ENCODE results near the gene BOD1L1. TPM values are rescaled to one million over a fixed set of nuclear protein-coding genes. Genes with fewer than 3 reads are reported as not detected.
A peak's percentile ranks its signal among the peaks of the same experiment; 100 is the strongest.

The BOD1L1 gene
- total and polyA plus RNA-seq, 5 experiments from 2014 or later, result 2.1 to 84.5 (median 5.8) TPM

DNA sequence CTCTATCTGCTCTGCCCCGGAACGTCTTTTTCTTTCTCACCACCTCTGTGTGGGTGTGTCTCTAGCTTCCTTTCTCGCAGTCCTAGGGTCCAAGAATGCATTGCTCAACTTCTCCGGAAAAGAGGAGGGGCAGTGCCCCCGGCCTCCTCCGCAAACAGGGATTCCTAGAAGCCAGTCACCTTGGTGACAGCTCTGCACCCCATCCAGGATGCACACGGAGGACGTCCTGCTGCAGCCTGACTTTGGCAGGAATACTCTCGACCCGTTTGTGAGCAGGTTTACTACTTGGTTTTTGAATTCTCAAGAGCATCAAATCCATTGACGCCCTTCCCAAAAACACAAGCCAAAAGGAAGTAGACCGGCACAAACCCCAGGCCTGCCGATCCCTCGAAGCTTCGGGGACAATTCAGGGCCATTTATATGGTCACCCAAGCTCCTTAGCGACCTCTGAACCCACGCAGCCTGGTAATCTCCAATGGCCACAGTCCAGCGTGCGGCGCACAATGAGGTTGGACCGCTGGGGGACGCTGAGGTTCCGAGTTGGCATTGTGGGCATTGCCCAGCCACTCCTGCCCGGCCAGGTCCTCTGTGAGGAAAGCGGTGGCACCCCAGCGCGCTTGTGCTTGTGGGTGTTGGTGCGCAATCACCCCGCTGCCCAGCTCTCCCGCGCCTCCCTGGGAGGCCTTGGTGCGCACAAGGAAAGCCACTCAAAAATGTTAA, 93.0 kb downstream of the BOD1L1 start:
- Mint-ChIP-seq H3K4me1 (peaks cover 14 to 28% (median 26%) of the 10 kb centered on the region in 4 donors), H3K27me3 (peaks cover 56 to 100% (median 81%) of the 10 kb centered on the region in 5 donors), H3K27ac (no peak overlapping the region), H3K9me3 (peaks cover 4 to 33% (median 14%) of the 10 kb centered on the region in 9 donors), H3K4me3 (no peak overlapping the region), H3K36me3 (peaks cover 9 to 20% (median 15%) of the 10 kb centered on the region in 3 donors)
- POLR2A ChIA-PET, result no interaction called here
- ATAC-seq (no peak), DNase-seq (no peak)

DNA sequence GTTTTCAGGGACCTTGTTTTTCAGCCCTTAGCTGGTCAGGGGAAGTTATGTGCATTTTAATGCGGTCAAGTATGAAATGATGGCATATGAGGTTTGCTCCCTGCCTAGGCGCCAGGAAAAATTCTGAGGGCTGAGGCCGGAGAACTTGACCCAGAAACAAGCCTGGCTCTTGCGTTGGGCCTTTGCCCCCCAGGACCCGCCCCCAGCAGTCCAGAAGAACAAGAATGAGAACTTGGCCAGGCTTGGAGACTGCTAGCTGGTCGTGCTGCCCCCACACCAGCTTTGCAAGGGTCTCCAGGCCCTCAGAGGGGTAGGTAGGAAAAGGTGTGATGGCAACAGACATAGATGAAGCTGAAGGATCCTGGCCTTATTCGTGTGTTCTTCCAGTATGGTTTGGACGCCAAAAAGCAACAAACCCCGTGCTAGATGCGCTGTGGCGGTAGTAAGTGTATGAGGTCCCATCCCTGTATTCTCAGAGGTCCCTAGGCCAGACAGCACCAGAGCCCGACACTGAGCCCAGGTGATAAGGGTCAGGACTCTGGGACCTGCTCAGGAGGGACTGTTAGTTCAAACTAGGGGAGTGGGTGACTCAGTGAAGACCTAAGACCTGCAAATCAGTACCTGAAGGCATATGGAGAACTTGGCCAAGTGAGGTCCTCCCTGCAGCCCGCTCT, 93.7 kb downstream of the BOD1L1 start:
- Mint-ChIP-seq H3K9me3 (peaks cover 4 to 28% (median 14%) of the 10 kb centered on the region in 9 donors), H3K27ac (peak overlapping the region in 1 of 10 donors; percentile 5), H3K36me3 (peaks cover 6 to 20% (median 14%) of the 10 kb centered on the region in 3 donors), H3K27me3 (peaks cover 56 to 100% (median 79%) of the 10 kb centered on the region in 5 donors), H3K4me1 (peaks cover 13 to 28% (median 25%) of the 10 kb centered on the region in 4 donors), H3K4me3 (no peak overlapping the region)
- POLR2A ChIA-PET, result no interaction called here
- DNase-seq, result no peak
- no peak for ATAC-seq

DNA sequence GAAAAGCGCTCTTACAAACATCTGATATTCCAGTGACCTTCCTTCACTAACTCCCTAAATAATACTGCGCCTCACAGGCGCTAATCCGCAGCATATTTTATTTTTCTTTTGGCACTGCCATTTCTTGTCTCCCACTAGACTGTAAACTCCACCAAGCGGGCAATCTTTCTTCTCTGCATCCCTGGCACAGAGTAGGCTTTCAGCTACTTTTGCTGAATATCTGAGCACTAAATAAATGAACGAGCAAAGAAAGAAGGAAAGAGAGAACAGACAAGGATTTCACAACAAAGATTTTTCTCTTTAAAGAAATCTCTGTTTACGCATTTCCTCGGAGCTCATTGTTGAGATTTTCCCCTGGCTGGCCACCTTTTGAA, 95.9 kb downstream of the BOD1L1 start:
- Mint-ChIP-seq H3K27me3 (peaks cover 51 to 98% (median 76%) of the 10 kb centered on the region in 5 donors), H3K4me3 (no peak overlapping the region), H3K9me3 (peaks cover 0 to 14% (median 3%) of the 10 kb centered on the region in 9 donors), H3K27ac (no peak overlapping the region), H3K4me1 (peaks cover 9 to 34% (median 30%) of the 10 kb centered on the region in 4 donors), H3K36me3 (peaks cover 4 to 5% (median 4%) of the 10 kb centered on the region in 3 donors)
- POLR2A ChIA-PET, result no interaction called here
- DNase-seq (no peak), ATAC-seq (no peak)

DNA sequence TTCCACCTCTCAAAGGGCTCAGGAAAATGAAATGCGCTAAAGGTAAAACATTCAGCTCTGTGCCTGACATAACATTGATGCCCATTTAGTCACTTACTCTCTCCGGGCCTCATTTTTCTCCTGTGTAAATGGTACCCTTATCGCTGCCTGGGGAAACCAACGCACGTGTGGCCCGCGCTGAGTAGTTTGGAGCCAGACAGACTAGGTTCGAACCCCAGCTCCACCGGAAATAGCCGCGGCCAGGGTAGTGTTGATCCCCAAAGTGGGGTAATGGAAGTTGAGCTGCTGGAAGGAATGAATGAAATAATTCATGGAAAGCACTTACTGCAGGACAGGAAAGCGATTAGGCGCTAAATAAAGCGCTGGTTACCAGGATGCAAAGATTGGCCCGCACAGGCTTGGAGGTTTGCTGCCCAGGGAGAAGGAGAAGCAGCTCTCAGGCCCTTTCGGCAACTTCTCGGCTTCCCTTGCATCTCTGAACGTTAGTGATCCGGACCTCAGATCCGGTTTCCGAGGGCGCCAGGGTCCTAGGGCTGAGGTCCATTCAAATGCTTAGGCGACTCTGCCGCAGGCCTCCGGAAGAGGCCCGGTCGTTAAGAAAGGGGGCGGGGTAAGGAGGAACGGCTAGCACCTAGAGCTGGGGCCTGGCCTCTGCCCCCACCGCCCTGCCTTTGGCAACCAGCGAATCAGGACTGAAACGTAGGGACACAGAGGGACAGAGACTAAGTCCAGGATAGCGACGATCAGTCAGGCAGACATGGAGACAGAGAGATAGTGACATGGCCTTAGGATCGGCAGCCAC, 96.5 kb downstream of the BOD1L1 start:
- peaks cover 0 to 10% (median 0%) of the 10 kb centered on the region in 9 donors for H3K9me3 Mint-ChIP-seq
- DNase-seq (no peak), ATAC-seq (no peak)
- peaks cover 9 to 34% (median 30%) of the 10 kb centered on the region in 4 donors for H3K4me1 Mint-ChIP-seq
- peak overlapping the region in 1 of 10 donors; percentile 42 for H3K27ac Mint-ChIP-seq
- peaks cover 49 to 98% (median 76%) of the 10 kb centered on the region in 5 donors for H3K27me3 Mint-ChIP-seq
- POLR2A ChIA-PET, result no interaction called here
- H3K36me3 Mint-ChIP-seq, result peaks cover 2% of the 10 kb centered on the region in 3 donors
- peak overlapping the region in 2 of 10 donors; percentile 26 to 49 for H3K4me3 Mint-ChIP-seq

DNA sequence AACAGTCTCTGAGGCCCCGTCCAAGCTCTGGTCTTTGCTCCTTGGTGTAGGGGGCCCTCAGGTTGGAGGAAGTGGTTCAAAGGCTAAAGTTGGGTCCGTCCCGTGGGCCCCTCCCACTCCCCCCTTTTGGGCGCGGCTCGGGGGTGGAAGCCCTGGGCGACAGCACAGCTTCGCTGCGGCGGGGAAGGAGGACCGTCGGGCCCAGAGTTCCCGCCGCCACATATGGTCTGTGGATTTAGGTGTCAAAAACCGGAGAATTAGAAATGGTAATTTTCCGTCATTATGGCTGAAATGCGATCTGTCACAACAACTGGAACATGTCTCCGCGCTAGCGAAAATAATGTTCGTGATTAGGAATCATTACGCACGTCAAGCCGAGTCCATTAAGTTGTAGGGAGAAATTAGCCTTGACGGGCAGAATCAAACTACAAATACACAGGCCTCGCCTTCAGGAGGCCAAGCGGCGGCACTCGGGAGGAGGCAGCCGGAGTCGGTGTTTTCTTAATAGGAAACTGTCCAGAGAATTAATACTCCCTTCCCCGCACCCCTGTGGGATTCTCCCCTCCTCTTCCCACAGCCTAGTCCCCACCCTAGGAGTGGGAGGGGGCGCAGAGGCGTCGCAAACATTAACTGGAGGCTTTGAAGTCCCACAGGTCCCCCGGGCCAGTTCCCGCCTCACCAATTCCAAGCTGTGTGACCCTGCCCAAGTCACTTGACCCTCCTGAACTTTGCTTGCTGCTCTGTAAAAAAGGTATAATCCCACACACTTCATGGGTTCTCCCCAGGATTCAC, 98.2 kb downstream of the BOD1L1 start:
- POLR2A ChIA-PET, result no interaction called here
- H3K4me3 Mint-ChIP-seq, result peak overlapping the region in 7 of 10 donors; percentile 1 to 80 (median 67)

DNA sequence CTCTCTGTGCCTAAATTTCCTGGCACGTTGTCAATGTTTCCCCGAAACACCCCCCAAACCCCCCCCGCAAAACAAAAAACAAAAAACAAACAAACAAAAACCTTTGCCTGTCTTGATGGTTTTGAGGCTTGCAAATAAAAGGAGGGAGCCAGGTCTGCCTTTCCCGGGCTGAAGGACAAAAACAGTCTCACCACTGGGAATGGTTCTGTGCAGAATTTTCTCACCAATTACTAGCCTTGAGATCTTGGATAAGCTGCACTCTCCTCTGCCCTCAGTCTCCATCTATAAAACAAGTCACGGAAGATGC, 98.8 kb downstream of the BOD1L1 start:
- H3K27ac Mint-ChIP-seq, result peak overlapping the region in 2 of 10 donors; percentile 29 to 80
- POLR2A ChIA-PET, result no interaction called here
- H3K4me1 Mint-ChIP-seq, result peaks cover 7 to 35% (median 29%) of the 10 kb centered on the region in 4 donors
- DNase-seq (no peak), ATAC-seq (no peak)
- H3K9me3 Mint-ChIP-seq, result peaks cover 0 to 13% (median 5%) of the 10 kb centered on the region in 9 donors
- H3K4me3 Mint-ChIP-seq, result peak overlapping the region in 8 of 10 donors; percentile 47 to 80 (median 66)
- peaks cover 6 to 10% (median 7%) of the 10 kb centered on the region in 3 donors for H3K36me3 Mint-ChIP-seq
- peaks cover 53 to 97% (median 74%) of the 10 kb centered on the region in 5 donors for H3K27me3 Mint-ChIP-seq

More for the DNA sequence above, 98.2 kb downstream of the BOD1L1 start:
- peaks cover 9 to 34% (median 30%) of the 10 kb centered on the region in 4 donors for H3K4me1 Mint-ChIP-seq
- H3K27ac Mint-ChIP-seq, result peak overlapping the region in 2 of 10 donors; percentile 65 to 68
- peaks cover 0 to 11% (median 4%) of the 10 kb centered on the region in 9 donors for H3K9me3 Mint-ChIP-seq
- H3K36me3 Mint-ChIP-seq, result peaks cover 4 to 10% (median 4%) of the 10 kb centered on the region in 3 donors
- no peak for DNase-seq
- ATAC-seq, result no peak
- peaks cover 57 to 97% (median 78%) of the 10 kb centered on the region in 5 donors for H3K27me3 Mint-ChIP-seq

DNA sequence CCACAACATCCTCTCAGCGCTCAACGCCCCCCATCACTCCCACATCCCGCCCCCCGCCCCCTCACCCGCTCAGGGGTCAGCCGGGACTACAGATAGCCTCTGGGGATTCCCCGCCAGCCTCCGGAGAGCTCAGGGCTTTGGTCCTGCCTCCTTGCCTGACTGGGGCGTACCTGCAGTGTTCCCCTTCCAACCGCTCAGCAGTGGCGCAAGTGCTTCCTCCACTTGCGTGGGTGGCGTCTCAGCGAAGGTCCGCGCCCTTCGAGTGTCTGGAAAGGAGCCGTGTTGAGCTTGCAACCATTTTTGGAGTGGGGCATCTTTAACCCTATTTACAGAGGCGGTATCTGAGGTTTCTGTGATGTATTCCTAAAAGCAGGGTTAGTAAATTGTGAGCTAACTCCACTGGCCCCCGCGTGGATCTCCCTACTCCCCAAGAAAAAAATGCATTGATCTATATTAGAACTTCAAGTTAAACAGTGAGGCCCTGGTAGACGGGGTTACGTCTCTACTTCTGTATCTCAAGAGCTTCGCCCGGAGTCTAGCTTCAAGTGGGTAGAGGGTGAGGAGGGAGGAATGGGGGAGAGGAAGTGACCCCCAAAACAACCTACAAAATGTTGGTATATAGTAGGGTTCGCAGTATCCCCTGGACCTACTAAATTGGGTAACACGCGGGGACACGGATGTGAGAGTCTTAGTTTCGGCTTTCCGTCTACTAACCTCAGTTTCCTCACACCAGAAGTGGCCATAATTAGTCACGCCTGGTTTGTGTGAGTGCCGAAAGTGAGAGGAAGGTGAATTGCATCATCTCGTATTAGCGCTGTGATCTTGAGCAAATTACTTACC, 99.3 kb downstream of the BOD1L1 start:
- peaks cover 52 to 97% (median 72%) of the 10 kb centered on the region in 5 donors for H3K27me3 Mint-ChIP-seq
- peaks cover 0 to 16% (median 5%) of the 10 kb centered on the region in 9 donors for H3K9me3 Mint-ChIP-seq
- POLR2A ChIA-PET, result no interaction called here
- peaks cover 6 to 10% (median 7%) of the 10 kb centered on the region in 3 donors for H3K36me3 Mint-ChIP-seq
- H3K4me3 Mint-ChIP-seq, result peak overlapping the region; percentile 31 to 80 (median 66)
- H3K4me1 Mint-ChIP-seq, result peaks cover 7 to 38% (median 31%) of the 10 kb centered on the region in 4 donors
- ATAC-seq (peak; percentile 35 to 45), DNase-seq (no peak)
- peak overlapping the region in 2 of 10 donors; percentile 29 to 80 for H3K27ac Mint-ChIP-seq

DNA sequence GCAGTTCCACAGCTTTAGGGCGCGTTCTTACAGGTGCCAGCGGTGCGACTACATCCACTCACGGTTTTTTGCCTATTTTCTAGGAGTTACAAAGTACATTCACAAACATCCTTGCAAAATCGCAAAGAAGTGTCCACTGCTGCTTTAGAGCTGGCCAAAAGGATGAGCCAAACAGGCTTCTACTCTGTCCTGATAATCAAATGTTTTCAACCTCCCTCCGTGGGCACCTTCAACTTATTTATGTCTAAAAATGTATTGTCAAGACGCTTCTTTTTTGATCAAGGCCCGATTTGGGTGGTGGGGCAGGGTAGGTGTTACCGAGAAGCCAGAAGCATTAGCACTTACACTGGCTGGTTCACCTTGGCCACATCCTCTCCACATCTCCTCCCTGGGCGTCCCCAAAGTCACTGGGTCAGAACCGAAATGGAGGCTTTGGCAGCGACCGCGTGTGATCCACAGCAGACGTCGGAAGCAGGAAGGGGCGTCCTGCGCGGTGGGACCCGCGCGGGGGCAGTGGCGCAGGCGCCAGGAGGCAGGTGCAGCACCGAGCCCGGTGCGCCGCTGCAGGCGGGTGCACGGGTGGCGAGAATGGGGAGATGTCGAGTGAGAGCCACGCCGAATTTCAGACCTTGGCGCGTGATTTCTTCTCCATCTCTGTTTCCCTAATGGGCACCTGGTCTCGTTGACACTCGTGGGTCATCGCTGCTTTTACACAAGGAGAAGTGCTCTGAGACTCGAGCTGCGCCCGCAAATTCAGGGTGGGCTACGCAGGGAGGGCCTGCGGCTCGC, 100.1 kb downstream of the BOD1L1 start:
- peaks cover 6 to 10% (median 7%) of the 10 kb centered on the region in 3 donors for H3K36me3 Mint-ChIP-seq
- H3K27ac Mint-ChIP-seq, result no peak overlapping the region
- peaks cover 52 to 97% (median 73%) of the 10 kb centered on the region in 5 donors for H3K27me3 Mint-ChIP-seq
- peaks cover 12 to 45% (median 37%) of the 10 kb centered on the region in 4 donors for H3K4me1 Mint-ChIP-seq
- H3K9me3 Mint-ChIP-seq, result peaks cover 0 to 19% (median 5%) of the 10 kb centered on the region in 9 donors
- DNase-seq (no peak), ATAC-seq (peak; percentile 34 to 62)
- H3K4me3 Mint-ChIP-seq, result peak overlapping the region in 8 of 10 donors; percentile 48 to 80 (median 70)
- POLR2A ChIA-PET, result no interaction called here

DNA sequence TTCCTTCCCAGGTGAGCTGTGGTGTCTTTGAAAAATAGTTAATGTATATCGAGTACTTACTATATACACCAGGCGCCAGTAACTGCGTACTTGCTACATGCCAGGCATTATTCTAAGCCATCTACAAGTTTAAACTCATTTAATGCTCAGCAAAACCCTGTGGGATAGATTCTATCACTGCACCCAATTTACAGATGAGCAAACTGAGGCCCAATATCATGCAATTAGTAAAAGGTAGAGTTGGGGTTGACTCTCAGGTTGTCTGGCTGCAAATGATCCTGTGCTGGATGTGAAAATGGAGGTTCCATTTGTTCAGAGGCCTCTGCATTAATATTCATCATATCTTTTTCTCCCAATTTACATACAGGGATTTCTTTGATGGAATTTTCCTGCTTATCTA, 100.9 kb downstream of the BOD1L1 start:
- H3K9me3 Mint-ChIP-seq, result peaks cover 0 to 19% (median 5%) of the 10 kb centered on the region in 9 donors
- H3K4me3 Mint-ChIP-seq, result peak overlapping the region in 1 of 10 donors; percentile 70
- no peak for DNase-seq
- peaks cover 6 to 10% (median 7%) of the 10 kb centered on the region in 3 donors for H3K36me3 Mint-ChIP-seq
- no peak for ATAC-seq
- peaks cover 51 to 97% (median 74%) of the 10 kb centered on the region in 5 donors for H3K27me3 Mint-ChIP-seq
- POLR2A ChIA-PET, result no interaction called here
- H3K27ac Mint-ChIP-seq, result no peak overlapping the region
- peaks cover 12 to 50% (median 38%) of the 10 kb centered on the region in 4 donors for H3K4me1 Mint-ChIP-seq

DNA sequence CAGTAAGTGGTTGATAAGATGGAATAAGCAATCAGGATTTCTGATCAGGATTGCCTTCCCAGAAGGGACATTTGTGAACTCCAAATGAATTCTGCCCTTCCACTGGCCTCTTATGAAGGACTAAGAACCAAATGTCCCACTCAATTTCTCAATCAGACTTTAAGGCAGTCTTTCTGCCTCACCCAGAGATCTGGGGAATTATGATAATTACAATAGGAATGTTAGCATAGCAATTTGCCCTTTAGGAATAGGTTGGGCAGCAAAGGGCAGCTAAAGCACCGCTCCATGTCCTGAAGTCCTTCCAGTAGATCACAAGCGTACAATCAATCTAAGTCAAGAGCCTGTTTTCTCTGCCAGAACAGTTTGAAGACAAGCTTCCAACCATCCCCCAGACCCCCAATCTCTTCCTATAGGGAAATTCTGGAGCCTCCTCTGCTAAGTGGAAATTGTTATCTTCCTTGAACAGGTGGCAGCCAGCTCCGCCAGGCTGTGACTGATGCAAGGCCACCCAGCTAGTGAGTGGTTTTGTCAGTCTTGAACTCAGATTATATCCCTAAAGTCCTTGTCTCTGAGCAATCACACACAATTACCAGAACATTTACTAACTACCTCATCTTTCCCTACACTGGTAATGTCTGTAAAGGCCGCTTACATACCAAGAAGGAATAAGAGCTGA, 101.8 kb downstream of the BOD1L1 start:
- no peak overlapping the region for H3K4me3 Mint-ChIP-seq
- peaks cover 6 to 10% (median 7%) of the 10 kb centered on the region in 3 donors for H3K36me3 Mint-ChIP-seq
- peaks cover 8 to 47% (median 32%) of the 10 kb centered on the region in 4 donors for H3K4me1 Mint-ChIP-seq
- peaks cover 0 to 19% (median 5%) of the 10 kb centered on the region in 9 donors for H3K9me3 Mint-ChIP-seq
- no peak for DNase-seq
- POLR2A ChIA-PET, result no interaction called here
- H3K27ac Mint-ChIP-seq, result no peak overlapping the region
- peaks cover 47 to 97% (median 71%) of the 10 kb centered on the region in 5 donors for H3K27me3 Mint-ChIP-seq
- no peak for ATAC-seq
